Measurements from ENCODE around the gene EIF4A2.

Gene EIF4A2

GRCh38 chr3:186775999-186776398 lies 7.4 kb upstream of the EIF4A2 start:
- Histone ChIP-seq H3K4me2 (ENCODE audit: low read depth, low read length) (no peak overlapping the region), H3K9me2 (replicated peaks; ENCODE audit: insufficient read depth, low read length) (no peaks in the 10 kb centered on the region), H3F3A (ENCODE audit: insufficient read depth, low read length) (no peaks in the 10 kb centered on the region), H3K9me3 (replicated peaks; ENCODE audit: insufficient read depth, low read length) (no peaks in the 10 kb centered on the region), H3K9ac (ENCODE audit: low read length) (no peak overlapping the region), H3K4me3 (ENCODE audit: low read length) (no peak overlapping the region), H3K4me1 (ENCODE audit: low read length) (no peaks in the 10 kb centered on the region), H4K20me1 (ENCODE audit: insufficient read depth, low read length) (no peaks in the 10 kb centered on the region), H3K27ac (ENCODE audit: low read length) (no peak overlapping the region), H3K36me3 (replicated peaks; ENCODE audit: insufficient read depth, low read length) (no peaks in the 10 kb centered on the region), H3K27me3 (replicated peaks; ENCODE audit: insufficient read depth, low read length) (no peaks in the 10 kb centered on the region), H3K79me2 (ENCODE audit: low read length) (no peaks in the 10 kb centered on the region), H2AFZ (ENCODE audit: low read length) (no peak overlapping the region)
- DNase-seq, result no peak
- TF ChIP-seq EZH2 (optimal IDR thresholded peaks at IDR 0.05; ENCODE audit: low read depth, low read length) (no peak), EZH2phosphoT487 (IDR thresholded peaks at IDR 0.05; ENCODE audit: low read length) (no peak)
- TF ChIP-seq, protein P1, sequence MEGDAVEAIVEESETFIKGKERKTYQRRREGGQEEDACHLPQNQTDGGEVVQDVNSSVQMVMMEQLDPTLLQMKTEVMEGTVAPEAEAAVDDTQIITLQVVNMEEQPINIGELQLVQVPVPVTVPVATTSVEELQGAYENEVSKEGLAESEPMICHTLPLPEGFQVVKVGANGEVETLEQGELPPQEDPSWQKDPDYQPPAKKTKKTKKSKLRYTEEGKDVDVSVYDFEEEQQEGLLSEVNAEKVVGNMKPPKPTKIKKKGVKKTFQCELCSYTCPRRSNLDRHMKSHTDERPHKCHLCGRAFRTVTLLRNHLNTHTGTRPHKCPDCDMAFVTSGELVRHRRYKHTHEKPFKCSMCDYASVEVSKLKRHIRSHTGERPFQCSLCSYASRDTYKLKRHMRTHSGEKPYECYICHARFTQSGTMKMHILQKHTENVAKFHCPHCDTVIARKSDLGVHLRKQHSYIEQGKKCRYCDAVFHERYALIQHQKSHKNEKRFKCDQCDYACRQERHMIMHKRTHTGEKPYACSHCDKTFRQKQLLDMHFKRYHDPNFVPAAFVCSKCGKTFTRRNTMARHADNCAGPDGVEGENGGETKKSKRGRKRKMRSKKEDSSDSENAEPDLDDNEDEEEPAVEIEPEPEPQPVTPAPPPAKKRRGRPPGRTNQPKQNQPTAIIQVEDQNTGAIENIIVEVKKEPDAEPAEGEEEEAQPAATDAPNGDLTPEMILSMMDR (IDR thresholded peaks at IDR 0.05; ENCODE audit: low read length), result no peak

- H2AFZ ChIP-seq (ENCODE audit: low read length), result no peak overlapping the region
- H3K36me3 ChIP-seq (replicated peaks; ENCODE audit: insufficient read depth, low read length), result peaks cover 6% of the 10 kb centered on the region
- no peak overlapping the region for H3K4me3 ChIP-seq (ENCODE audit: low read length)
- H4K20me1 ChIP-seq (ENCODE audit: insufficient read depth, low read length), result peaks cover 3% of the 10 kb centered on the region
- no peaks in the 10 kb centered on the region for H3K27me3 ChIP-seq (replicated peaks; ENCODE audit: insufficient read depth, low read length)
- H3K27ac ChIP-seq (ENCODE audit: low read length), result no peak overlapping the region
- H3K9me2 ChIP-seq (replicated peaks; ENCODE audit: insufficient read depth, low read length), result no peaks in the 10 kb centered on the region
- H3K79me2 ChIP-seq (ENCODE audit: low read length), result peaks cover 18% of the 10 kb centered on the region
- TF ChIP-seq EZH2 (optimal IDR thresholded peaks at IDR 0.05; ENCODE audit: low read depth, low read length) (no peak), EZH2phosphoT487 (IDR thresholded peaks at IDR 0.05; ENCODE audit: low read length) (no peak)
- TF ChIP-seq, protein P1 (IDR thresholded peaks at IDR 0.05; ENCODE audit: low read length), result no peak
- H3K9me3 ChIP-seq (replicated peaks; ENCODE audit: insufficient read depth, low read length), result no peaks in the 10 kb centered on the region
- no peak overlapping the region for H3K4me2 ChIP-seq (ENCODE audit: low read depth, low read length)
- H3K9ac ChIP-seq (ENCODE audit: low read length), result no peak overlapping the region
- no peak for DNase-seq
- H3K4me1 ChIP-seq (ENCODE audit: low read length), result peaks cover 4% of the 10 kb centered on the region; the same call in 1 of the 2 replicates
- H3F3A ChIP-seq (ENCODE audit: insufficient read depth, low read length), result peaks cover 20% of the 10 kb centered on the region
These were observed 4.2 kb upstream of the EIF4A2 start for GRCh38 chr3:186779204-186779603.

GRCh38 chr3:186782542-186783057 lies 777 bp upstream of the EIF4A2 start:
- H3K4me3 ChIP-seq (ENCODE audit: low read length), result peak overlapping the region; percentile 98
- H3K79me2 ChIP-seq (ENCODE audit: low read length), result peaks cover 52% of the 10 kb centered on the region
- peaks cover 37% of the 10 kb centered on the region for H4K20me1 ChIP-seq (ENCODE audit: insufficient read depth, low read length)
- peaks cover 40% of the 10 kb centered on the region for H3K36me3 ChIP-seq (replicated peaks; ENCODE audit: insufficient read depth, low read length)
- peaks cover 19% of the 10 kb centered on the region for H3K4me1 ChIP-seq (ENCODE audit: low read length)
- peak overlapping the region; percentile 84 for H3K4me2 ChIP-seq (ENCODE audit: low read depth, low read length)
- H3K27ac ChIP-seq (ENCODE audit: low read length), result peak overlapping the region; percentile 89
- H3F3A ChIP-seq (ENCODE audit: insufficient read depth, low read length), result peaks cover 54% of the 10 kb centered on the region
- H3K9me2 ChIP-seq (replicated peaks; ENCODE audit: insufficient read depth, low read length), result no peaks in the 10 kb centered on the region
- peak overlapping the region; percentile 96 for H3K9ac ChIP-seq (ENCODE audit: low read length)
- DNase-seq, result peak; percentile 68
- H3K27me3 ChIP-seq (replicated peaks; ENCODE audit: insufficient read depth, low read length), result no peaks in the 10 kb centered on the region
- no peak for TF ChIP-seq EZH2 (optimal IDR thresholded peaks at IDR 0.05; ENCODE audit: low read depth, low read length)
- TF ChIP-seq EZH2phosphoT487 (IDR thresholded peaks at IDR 0.05; ENCODE audit: low read length), result no peak
- TF ChIP-seq, protein P1 (IDR thresholded peaks at IDR 0.05; ENCODE audit: low read length), result no peak
- peak overlapping the region; percentile 89 for H2AFZ ChIP-seq (ENCODE audit: low read length)
- no peaks in the 10 kb centered on the region for H3K9me3 ChIP-seq (replicated peaks; ENCODE audit: insufficient read depth, low read length)
